Hepatocyte (in vitro differentiated cells): ENCODE results near the gene OR52D1.

Experiments
- EZH2 ChIP-seq: fragments of 200-600 bp; sonication (generic); IDR thresholded peaks from 2 replicates; pipeline ENCODE4 v1.6.1; 2016; ENCODE audit warnings: antibody characterized with exemption, mild to moderate bottlenecking, borderline replicate concordance
- EZH2phosphoT487 ChIP-seq: fragments of 200-600 bp; sonication (generic); IDR thresholded peaks from one replicate; pipeline ENCODE4 v1.6.1; 2018; ENCODE audit warnings: antibody characterized with exemption, mild to moderate bottlenecking, low read depth, moderate library complexity; ENCODE audit not compliant: unreplicated experiment, severe bottlenecking
- TF ChIP-seq, protein P1 (sequence below): fragments of 200-600 bp; sonication (generic); IDR thresholded peaks from 2 replicates; pipeline ENCODE4 v1.5.1; 2016; ENCODE audit warnings: antibody characterized with exemption, mild to moderate bottlenecking; ENCODE audit not compliant: poor library complexity

DNA sequence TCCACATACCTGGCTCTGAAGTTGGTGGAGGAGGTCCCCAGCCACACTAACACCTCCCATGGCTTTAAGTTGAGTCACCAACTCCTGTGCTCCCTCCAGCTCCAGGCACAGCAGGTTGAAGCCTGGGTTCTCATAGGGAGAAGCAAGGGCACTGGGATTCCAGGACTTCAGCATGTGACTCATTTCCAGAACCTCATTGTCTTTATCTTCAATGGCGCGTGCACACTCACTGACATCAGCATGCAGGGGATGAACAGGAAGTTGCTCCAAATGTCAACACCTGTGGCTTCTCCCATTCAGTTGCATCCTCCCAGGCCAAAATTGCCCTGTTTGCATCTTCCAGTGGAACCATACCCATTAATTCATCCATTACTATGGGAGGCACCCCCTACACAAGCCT is 33.8 kb downstream of the OR52D1 start:
- TF ChIP-seq EZH2 (no peak), EZH2phosphoT487 (no peak)
- TF ChIP-seq, protein P1, sequence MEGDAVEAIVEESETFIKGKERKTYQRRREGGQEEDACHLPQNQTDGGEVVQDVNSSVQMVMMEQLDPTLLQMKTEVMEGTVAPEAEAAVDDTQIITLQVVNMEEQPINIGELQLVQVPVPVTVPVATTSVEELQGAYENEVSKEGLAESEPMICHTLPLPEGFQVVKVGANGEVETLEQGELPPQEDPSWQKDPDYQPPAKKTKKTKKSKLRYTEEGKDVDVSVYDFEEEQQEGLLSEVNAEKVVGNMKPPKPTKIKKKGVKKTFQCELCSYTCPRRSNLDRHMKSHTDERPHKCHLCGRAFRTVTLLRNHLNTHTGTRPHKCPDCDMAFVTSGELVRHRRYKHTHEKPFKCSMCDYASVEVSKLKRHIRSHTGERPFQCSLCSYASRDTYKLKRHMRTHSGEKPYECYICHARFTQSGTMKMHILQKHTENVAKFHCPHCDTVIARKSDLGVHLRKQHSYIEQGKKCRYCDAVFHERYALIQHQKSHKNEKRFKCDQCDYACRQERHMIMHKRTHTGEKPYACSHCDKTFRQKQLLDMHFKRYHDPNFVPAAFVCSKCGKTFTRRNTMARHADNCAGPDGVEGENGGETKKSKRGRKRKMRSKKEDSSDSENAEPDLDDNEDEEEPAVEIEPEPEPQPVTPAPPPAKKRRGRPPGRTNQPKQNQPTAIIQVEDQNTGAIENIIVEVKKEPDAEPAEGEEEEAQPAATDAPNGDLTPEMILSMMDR = no peak
